ENCODE measurements around the gene FRMD8. TPM values are rescaled to one million over a fixed set of nuclear protein-coding genes. Genes with fewer than 3 reads are reported as not detected.
A peak's percentile ranks its signal among the peaks of the same experiment; 100 is the strongest.
"Not testable (repeated sequence)": the region's sequence is repeated elsewhere in the genome, so short reads cannot be mapped to it uniquely, and the experiment has no call there.

Gene FRMD8
- polyA plus RNA-seq, 3 donors = 16.5 to 30.6 (median 17.3) TPM

GRCh38 chr11:65439331-65440181, 53.1 kb downstream of the FRMD8 start:
- 85 to 90% (median 88%) methylated on average over 7 of the region's 7 CpGs for WGBS, 3 donors

GRCh38 chr11:65440831-65441499, 54.5 kb downstream of the FRMD8 start:
- no peak overlapping the region for H3K27ac ChIP-seq (ENCODE audit: low read depth, low read length)
- WGBS, 3 donors = 63 to 85% (median 66%) methylated on average over 8 of the region's 8 CpGs

More at GRCh38 chr11:65439331-65440181, 53.1 kb downstream of the FRMD8 start:
- H3K27ac ChIP-seq (ENCODE audit: low read depth, low read length) = no peak overlapping the region

GRCh38 chr11:65442842-65443331, 56.5 kb downstream of the FRMD8 start:
- 48 to 73% (median 53%) methylated on average over 9 of the region's 9 CpGs for WGBS, 3 donors
- H3K27ac ChIP-seq (ENCODE audit: low read depth, low read length) = no peak overlapping the region

- no peak overlapping the region for H3K27ac ChIP-seq (ENCODE audit: low read depth, low read length)
- 79 to 90% (median 87%) methylated on average over 12 to 14 of the region's 14 CpGs for WGBS, 3 donors
These were observed 58.0 kb downstream of the FRMD8 start for GRCh38 chr11:65444314-65445051.

GRCh38 chr11:65445101-65445603, 58.7 kb downstream of the FRMD8 start:
- 85 to 89% (median 89%) methylated on average over 15 of the region's 15 CpGs for WGBS, 3 donors
- no peak overlapping the region for H3K27ac ChIP-seq (ENCODE audit: low read depth, low read length)

- WGBS, 3 donors = 71 to 76% (median 75%) methylated on average over 5 to 11 of the region's 11 CpGs
- H3K27ac ChIP-seq (ENCODE audit: low read depth, low read length) = no peak overlapping the region
These were observed 59.4 kb downstream of the FRMD8 start for GRCh38 chr11:65445604-65446445.

GRCh38 chr11:65446446-65447277, 60.2 kb downstream of the FRMD8 start:
- no peak overlapping the region for H3K27ac ChIP-seq (ENCODE audit: low read depth, low read length)
- 70 to 78% (median 77%) methylated on average over 11 of the region's 11 CpGs for WGBS, 3 donors

- H3K27ac ChIP-seq (ENCODE audit: low read depth, low read length) = no peak overlapping the region
- WGBS, 3 donors = 89 to 94% (median 89%) methylated on average over 2 of the region's 2 CpGs
These were observed 61.6 kb downstream of the FRMD8 start for GRCh38 chr11:65448074-65448417.

GRCh38 chr11:65448418-65449105, 62.1 kb downstream of the FRMD8 start:
- WGBS, 3 donors = 74 to 79% (median 79%) methylated on average over 3 of the region's 3 CpGs
- no peak overlapping the region for H3K27ac ChIP-seq (ENCODE audit: low read depth, low read length)

- not testable (repeated sequence) for H3K27ac ChIP-seq (ENCODE audit: low read depth, low read length)
- 92 to 98% (median 97%) methylated on average over 5 to 18 of the region's 30 CpGs for WGBS, 3 donors
These were observed 64.9 kb downstream of the FRMD8 start for GRCh38 chr11:65451301-65451700.

GRCh38 chr11:65452259-65452658, 65.8 kb downstream of the FRMD8 start:
- 44 to 83% (median 61%) methylated on average over 1 to 3 of the region's 3 CpGs for WGBS, 3 donors
- H3K27ac ChIP-seq (ENCODE audit: low read depth, low read length) = not testable (repeated sequence)

GRCh38 chr11:65452806-65453490, 66.5 kb downstream of the FRMD8 start:
- 58 to 85% (median 60%) methylated on average over 8 of the region's 8 CpGs for whole genome bisulfite sequencing, 3 donors
- H3K27ac ChIP-seq (ENCODE audit: low read depth, low read length) = no peak overlapping the region

- peak overlapping the region; percentile 38 for H3K27ac ChIP-seq (ENCODE audit: low read depth, low read length)
- WGBS, 3 donors = 54 to 81% (median 64%) methylated on average over 10 of the region's 10 CpGs
These were observed 67.9 kb downstream of the FRMD8 start for GRCh38 chr11:65454311-65454695.

GRCh38 chr11:65454696-65455456, 68.4 kb downstream of the FRMD8 start:
- 3 to 4% (median 3%) methylated on average over 44 to 47 of the region's 47 CpGs for WGBS, 3 donors
- peak overlapping the region; percentile 38 for H3K27ac ChIP-seq (ENCODE audit: low read depth, low read length)

GRCh38 chr11:65456418-65456817, 70.0 kb downstream of the FRMD8 start:
- H3K27ac ChIP-seq (ENCODE audit: low read depth, low read length) = no peak overlapping the region
- 94 to 96% (median 94%) methylated on average over 3 of the region's 3 CpGs for WGBS, 3 donors

Measured in adipose tissue (tissue), 3 donors.